ENCODE data around the gene AEBP2.

- TF ChIP-seq REST (IDR thresholded peaks at IDR 0.05; ENCODE audit: insufficient read depth in 1 of 2, low read depth in 2 of 2, low read length in 2 of 2) (no peak), POLR2AphosphoS5 (IDR thresholded peaks at IDR 0.05; ENCODE audit: low read depth, low read length) (no peak)
These were observed 106.0 kb downstream of the AEBP2 start for GRCh38 chr12:19545301-19545700.
